LNCaP clone FGC (cell line): ENCODE measurements around the gene PDGFD.

Source experiments
- DNase-seq: peaks from one replicate; pipeline ENCODE4 v3.0.0-alpha.2; 2011; ENCODE audit warnings: low read depth
- H3K4me3 ChIP-seq: 2 replicates; pipeline ENCODE4 v1.5.1; 2011; ENCODE audit warnings: mild to moderate bottlenecking, low read depth, low read length, control low read depth
- CTCF ChIP-seq: IDR thresholded peaks from 2 replicates; pipeline ENCODE4 v1.5.1; 2012; ENCODE audit warnings: mild to moderate bottlenecking; ENCODE audit not compliant: control insufficient read depth, insufficient read depth; ENCODE audit errors: extremely low read depth

Gene PDGFD

GRCh38 chr11:104118105-104118744 is 45.7 kb downstream of the PDGFD start:
- no peak overlapping the region for H3K4me3 ChIP-seq
- no peak for DNase-seq
- TF ChIP-seq CTCF = no peak

- TF ChIP-seq CTCF = no peak
- DNase-seq = no peak
These were observed 50.4 kb downstream of the PDGFD start for GRCh38 chr11:104113541-104113940.

GRCh38 chr11:104106136-104106754 is 57.7 kb downstream of the PDGFD start:
- DNase-seq = no peak
- no peak overlapping the region for H3K4me3 ChIP-seq
- no peak for TF ChIP-seq CTCF

More at GRCh38 chr11:104113541-104113940, 50.4 kb downstream of the PDGFD start:
- H3K4me3 ChIP-seq = no peak overlapping the region

- H3K4me3 ChIP-seq = no peak overlapping the region
- no peak for DNase-seq
- no peak for TF ChIP-seq CTCF
These were observed 58.8 kb downstream of the PDGFD start for GRCh38 chr11:104105155-104105554.

GRCh38 chr11:104104664-104105063 is 59.3 kb downstream of the PDGFD start:
- DNase-seq = no peak
- TF ChIP-seq CTCF = no peak
- H3K4me3 ChIP-seq = no peak overlapping the region

- no peak for DNase-seq
- no peak overlapping the region for H3K4me3 ChIP-seq
- no peak for TF ChIP-seq CTCF
These were observed 59.7 kb downstream of the PDGFD start for GRCh38 chr11:104104201-104104600.

- no peak overlapping the region for H3K4me3 ChIP-seq
- no peak for TF ChIP-seq CTCF
- DNase-seq = no peak
These were observed 65.4 kb downstream of the PDGFD start for GRCh38 chr11:104098555-104098954.
